HG03442 (cell line): ENCODE data around the gene PARP12.
A peak's percentile ranks its signal among the peaks of the same experiment; 100 is the strongest.
"Not testable (repeated sequence)": the region's sequence is repeated elsewhere in the genome, so short reads cannot be mapped to it uniquely, and the experiment has no call there.

Experiments used
- ATAC-seq: cut with Tn5 transposase; IDR thresholded peaks from one replicate; pipeline ENCODE4 v1.9.1; 2021; ENCODE audit warnings: mild to moderate bottlenecking, moderate library complexity; ENCODE audit not compliant: unreplicated experiment

Gene PARP12

DNA sequence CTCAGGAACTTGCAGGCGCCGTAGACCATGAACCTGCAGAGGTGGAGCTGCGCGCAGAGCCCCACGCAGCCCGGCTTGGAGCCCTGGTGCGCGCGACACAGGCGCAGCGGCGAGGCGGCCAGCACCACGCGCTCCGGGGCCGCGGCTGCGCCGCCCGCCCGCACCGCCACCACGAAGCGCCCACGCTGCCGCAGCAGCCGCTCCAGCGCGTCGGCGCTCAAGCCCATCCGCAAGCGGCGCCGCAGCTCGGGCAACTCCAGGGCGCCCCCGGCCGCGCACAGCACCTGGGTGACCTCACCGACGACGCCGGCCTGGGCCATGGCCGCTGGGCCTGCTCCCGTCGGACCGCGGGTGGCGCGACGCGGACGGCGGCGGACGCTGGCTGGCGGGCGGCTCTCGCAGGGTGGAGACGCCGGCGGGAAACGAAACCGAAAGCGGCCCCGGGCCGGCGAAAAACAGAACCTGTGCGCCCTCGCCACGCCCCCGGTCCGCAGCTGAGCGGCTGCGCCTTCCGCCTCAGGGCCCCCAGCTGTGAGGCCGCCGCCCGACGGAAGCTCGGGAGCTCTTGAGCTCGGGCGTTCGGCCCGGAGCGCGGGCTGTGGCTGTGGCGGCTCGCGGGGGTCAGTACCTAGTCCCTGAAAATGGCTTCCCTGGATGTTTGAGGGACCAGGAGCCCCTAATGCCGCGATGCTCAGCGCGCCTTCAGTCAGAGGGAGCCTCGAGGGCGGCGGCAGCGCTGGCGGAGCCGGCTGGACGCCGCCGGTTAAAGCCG, at the start of gene PARP12:
Gene PARP12 (minus strand): TSS at position 424 of the 772 bp plus-strand sequence. CDS start 104 bp downstream, at position 320.
- ATAC-seq = peak; percentile 78

- ATAC-seq = not testable (repeated sequence)
These were observed 46.0 kb upstream of the PARP12 start for GRCh38 chr7:140108777-140109176.

DNA sequence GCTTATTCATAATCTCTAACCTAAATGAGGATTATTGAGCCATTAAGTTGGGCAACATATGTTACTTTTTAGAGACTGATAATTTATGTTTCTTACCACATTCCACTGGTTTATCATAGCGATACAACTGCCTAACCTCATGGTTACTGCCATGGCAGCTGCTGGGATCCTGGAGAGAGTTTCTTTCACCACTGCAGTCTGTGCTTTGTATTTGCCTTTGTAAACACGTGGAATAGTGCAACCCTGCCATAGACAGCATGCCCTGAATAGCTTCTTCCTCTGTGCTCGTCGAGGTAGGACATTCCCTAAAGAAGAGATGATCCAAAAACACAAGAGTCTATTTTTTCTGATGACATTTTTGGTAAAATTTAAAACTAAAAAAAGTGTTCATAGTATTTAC, 33.7 kb upstream of the PARP12 start:
- no peak for ATAC-seq

DNA sequence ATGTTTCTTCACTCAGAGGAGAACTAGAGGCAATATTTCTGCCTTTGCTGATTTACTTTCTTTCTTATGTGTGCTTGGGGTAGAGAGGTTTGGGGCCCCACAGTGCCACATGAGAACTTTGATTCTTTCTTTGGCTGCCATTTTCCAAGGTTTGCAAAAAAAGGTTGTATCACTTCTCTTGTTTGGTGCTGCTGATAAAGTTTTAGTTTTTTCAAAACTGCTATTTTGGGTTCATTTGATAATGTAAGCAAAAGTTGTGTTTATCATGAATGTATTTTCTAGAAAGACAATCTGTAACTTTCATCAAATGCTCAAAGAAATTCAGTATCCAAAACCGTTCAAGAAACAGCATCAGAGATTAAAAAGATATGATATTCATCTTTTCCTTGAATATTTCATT, 30.6 kb upstream of the PARP12 start:
- no peak for ATAC-seq

- ATAC-seq = no peak
These were observed 22.7 kb upstream of the PARP12 start for GRCh38 chr7:140085447-140085846.

DNA sequence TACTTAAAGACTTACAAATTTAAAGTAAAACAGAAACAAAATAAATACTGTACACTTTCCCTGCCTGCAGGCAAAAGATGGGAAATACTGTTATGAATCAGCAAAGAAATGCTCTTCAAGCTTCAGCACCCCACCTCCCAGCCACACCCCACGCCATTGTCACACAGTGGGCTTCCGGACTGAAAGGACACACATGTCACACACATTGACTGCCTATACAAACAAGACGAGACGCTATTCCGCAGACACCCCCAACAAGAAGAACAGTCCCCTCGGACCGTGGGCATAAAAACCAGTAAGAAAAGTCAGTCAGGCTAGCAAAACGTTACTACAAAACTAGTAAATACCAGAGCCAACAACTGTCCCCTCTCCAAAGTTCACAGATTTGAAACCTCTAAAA, 22.2 kb upstream of the PARP12 start:
- ATAC-seq = peak; percentile 95

GRCh38 chr7:140084142-140084655, 21.4 kb upstream of the PARP12 start:
- ATAC-seq = no peak

DNA sequence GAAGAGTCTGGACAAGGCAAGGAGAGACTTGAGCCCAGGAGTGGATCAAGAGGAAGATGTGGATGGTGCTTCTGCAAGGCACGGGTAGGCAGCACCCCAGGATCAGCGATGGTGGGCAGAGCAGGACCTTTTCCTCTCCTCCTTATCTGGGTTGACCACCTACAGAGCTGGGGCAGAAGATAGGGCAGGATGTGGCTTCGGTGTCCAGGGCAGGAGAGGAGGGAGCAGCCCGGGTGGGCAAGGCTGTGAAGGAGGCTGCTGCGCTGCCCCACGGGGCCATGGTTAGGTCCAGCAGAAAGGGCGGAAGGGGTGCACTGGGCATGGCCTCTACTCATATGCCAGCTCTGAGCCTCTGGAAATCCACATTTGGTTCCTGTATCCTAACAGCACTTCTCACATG, 20.0 kb upstream of the PARP12 start:
- ATAC-seq = no peak

- no peak for ATAC-seq
These were observed 19.1 kb upstream of the PARP12 start for GRCh38 chr7:140081774-140082425.

DNA sequence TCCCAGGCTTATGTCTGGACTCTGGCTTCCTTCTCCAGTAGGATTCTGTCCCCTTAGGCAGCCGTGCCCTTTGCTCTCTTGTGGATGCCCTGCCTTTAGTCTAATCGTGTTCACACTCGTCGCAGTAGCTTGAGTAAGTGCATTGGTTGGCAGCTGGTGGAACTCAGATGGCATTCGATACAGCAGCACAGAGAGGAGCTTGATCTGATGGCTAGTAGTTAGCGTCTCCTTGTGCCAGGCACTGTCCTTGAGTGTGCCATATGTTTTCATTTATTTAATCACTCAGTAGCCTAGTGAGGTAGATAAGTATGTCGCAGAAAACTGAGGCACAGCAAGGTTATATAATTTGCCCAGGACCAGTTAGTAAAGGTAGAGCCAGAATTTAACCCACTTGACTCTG, 18.2 kb upstream of the PARP12 start:
- no peak for ATAC-seq

DNA sequence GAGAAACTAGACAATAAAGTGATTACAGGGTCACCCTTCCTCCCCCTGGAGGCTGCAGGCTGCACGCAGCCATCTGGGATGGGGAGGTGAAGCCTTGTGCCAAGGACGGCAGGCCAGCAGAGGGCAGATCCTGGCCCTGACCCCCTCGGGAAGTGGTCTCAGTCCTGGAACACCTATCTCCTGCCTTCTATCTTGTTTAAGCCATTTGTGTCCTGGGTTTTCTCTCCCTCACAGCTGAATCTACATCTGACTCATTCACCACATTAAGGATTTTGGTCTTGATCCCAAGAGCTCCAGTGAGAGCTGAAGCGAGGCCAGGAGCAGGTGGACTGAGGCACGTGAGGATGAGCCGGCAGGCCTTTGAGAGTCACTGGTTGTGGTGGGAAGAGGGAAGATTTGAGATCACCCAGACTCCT, 16.4 kb upstream of the PARP12 start:
- ATAC-seq = no peak

GRCh38 chr7:140078392-140078791, 15.6 kb upstream of the PARP12 start:
- ATAC-seq = no peak

- no peak for ATAC-seq
These were observed 12.0 kb upstream of the PARP12 start for GRCh38 chr7:140074780-140075179.

DNA sequence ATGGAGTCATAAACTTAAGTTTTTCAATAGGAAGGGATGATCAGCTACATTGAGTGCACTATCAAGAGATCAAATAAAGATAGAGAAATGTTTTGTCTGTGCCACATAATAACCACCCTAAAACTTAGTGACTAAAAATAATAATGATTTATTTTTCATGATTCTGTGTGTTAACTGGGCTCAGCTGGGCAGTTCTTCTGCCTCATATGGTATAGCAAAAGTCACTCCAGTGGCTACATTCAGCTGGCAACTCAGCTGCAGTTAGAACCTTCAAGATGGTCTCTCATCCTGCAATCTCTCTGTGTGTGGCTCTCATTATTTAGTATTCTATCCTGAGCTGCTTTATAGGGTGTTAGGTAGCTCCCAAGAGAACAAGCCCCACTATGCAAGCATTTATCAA, 7.8 kb upstream of the PARP12 start:
- ATAC-seq = no peak

- ATAC-seq = no peak
These were observed 6.7 kb upstream of the PARP12 start for GRCh38 chr7:140069298-140069949.

- ATAC-seq = no peak
These were observed 5.3 kb upstream of the PARP12 start for GRCh38 chr7:140068033-140068432.

DNA sequence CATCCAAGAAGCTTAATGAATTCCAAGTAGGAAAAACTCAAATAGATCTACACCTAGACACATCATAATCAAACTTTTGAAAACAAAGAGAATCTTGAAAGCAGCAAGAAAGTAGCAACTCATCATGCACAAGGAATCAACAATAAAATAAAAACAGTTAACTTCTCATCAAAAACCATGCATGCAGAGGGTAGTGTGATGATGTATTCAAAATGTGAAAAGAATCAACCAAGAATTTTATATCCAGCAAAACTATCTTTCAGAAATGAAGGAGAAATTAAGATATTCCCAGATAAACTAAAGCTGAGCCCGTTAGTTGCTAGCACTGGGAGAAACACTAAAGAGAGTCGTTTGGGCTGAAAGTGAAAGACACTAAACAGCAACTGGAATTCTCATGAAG, 4.3 kb upstream of the PARP12 start:
- ATAC-seq = no peak

DNA sequence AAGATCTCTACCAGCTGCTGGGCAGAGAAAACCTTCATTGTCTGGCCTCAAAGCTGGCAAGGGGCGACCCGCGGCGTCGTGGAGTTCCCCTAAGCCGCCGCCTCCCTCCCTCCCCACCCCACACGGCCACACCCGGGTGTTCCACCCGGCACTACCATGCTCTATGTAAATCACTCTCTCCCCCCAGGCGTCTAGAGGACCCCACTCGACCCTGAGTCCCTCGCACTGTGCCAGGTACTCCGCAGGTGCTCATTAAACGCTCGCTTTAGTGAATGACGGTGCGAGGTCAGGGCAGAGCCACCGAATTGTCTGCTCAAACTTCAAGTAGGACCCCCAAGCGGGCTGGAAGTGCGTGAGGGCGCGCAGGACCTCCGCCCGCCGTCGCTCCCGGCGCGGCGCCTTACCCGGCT, 628 bp downstream of the PARP12 start:
- peak; percentile 19 for ATAC-seq

DNA sequence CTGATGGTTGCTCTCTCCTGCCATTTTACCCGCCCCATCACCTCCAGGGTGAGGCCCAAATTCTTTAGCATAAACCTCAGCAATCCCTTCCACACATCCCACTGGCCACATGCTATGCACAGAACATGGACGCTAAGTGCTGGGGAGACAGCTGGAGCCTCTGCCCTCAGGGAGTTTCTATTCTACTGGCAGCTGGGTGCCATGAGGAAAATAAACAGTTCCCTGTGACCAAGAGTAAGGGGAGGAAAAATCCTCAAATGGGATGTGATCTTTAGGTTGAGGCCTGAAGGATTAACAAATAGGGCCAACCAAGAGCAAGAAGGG, 1.2 kb downstream of the PARP12 start:
- ATAC-seq = no peak

DNA sequence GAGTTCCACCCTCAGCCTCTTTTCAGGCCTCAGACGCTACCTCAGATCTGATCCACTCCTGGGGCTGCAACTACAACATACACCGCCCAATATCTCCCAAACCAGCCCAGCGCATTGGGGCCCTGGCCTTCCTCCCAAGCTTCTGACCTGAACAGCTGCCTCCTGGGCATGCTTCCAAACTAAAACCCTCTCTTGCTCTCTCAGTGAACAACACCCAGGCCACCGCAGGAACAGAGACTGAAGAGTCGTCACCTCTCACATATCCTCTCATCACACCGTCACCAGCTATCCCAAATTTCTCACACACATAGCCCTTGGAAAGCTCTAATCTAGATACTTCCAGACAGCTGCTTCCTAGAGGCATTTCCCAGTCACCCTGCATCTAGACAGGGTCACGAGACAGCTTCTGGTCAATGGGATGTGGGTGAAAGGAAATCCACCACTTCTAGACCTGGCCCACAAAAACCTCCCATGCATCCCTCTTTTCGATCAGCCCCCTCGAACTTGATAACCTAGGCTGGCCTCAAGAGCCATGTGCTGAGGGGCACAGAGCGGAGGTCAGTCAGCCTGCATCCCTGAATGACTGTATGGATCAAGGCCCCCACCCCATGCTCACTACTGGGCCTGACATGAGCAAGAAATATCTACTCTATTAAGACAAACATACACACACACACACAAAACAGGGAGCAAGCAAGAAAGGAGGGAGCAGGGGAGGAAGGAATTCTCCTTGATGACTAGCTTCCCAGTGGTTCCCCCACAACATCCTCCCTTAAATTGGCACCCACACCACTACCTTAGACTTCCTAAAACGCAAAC, 1.8 kb downstream of the PARP12 start:
- ATAC-seq = no peak

DNA sequence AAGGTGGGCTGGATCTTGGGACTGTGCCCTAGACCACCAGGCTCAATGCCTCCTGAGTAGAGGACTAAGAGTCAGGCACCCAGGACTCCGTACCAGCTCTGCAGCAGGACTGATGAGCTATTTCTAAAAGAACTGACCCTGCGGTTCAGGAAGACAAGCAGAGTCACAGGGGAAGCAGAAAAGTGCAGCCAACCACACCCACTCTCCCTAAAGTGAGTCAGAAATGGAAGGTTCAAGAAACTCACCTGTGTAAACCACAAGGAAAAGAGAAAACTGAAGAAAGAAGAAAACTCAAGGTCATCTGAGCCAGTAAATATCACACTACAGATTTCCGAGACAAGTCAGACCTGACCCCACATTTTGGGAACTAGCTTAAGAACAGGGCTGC, 2.5 kb downstream of the PARP12 start:
- ATAC-seq = no peak
